ENCODE data around the gene KCTD20.

DNA sequence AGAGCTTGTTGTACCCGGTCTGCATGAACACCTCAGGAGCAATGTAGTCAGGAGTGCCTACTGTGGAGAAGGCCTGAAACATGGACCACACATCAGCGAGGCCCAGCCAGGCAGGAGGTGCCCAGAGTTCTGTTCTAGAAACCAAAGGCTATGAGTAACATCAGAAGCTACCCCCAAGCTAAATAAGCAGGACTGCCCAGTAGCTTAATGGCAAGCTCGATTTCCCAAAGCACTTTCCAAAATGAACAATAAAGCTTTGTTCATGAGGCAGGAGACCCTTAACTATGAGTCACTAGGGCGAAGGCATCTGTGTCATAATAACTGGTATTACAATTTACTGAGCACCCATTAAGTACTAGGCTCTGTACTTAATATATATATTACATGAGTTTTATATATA, 57.1 kb downstream of the KCTD20 start:
- TF ChIP-seq, protein P1, sequence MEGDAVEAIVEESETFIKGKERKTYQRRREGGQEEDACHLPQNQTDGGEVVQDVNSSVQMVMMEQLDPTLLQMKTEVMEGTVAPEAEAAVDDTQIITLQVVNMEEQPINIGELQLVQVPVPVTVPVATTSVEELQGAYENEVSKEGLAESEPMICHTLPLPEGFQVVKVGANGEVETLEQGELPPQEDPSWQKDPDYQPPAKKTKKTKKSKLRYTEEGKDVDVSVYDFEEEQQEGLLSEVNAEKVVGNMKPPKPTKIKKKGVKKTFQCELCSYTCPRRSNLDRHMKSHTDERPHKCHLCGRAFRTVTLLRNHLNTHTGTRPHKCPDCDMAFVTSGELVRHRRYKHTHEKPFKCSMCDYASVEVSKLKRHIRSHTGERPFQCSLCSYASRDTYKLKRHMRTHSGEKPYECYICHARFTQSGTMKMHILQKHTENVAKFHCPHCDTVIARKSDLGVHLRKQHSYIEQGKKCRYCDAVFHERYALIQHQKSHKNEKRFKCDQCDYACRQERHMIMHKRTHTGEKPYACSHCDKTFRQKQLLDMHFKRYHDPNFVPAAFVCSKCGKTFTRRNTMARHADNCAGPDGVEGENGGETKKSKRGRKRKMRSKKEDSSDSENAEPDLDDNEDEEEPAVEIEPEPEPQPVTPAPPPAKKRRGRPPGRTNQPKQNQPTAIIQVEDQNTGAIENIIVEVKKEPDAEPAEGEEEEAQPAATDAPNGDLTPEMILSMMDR (IDR thresholded peaks at IDR 0.05; ENCODE audit: insufficient read depth, low read length), result no peak
- TF ChIP-seq POLR2AphosphoS5 (IDR thresholded peaks at IDR 0.05; ENCODE audit: low read depth) (no peak), GABPA (IDR thresholded peaks at IDR 0.05; ENCODE audit: low read depth) (no peak)
- TF ChIP-seq, protein P2, sequence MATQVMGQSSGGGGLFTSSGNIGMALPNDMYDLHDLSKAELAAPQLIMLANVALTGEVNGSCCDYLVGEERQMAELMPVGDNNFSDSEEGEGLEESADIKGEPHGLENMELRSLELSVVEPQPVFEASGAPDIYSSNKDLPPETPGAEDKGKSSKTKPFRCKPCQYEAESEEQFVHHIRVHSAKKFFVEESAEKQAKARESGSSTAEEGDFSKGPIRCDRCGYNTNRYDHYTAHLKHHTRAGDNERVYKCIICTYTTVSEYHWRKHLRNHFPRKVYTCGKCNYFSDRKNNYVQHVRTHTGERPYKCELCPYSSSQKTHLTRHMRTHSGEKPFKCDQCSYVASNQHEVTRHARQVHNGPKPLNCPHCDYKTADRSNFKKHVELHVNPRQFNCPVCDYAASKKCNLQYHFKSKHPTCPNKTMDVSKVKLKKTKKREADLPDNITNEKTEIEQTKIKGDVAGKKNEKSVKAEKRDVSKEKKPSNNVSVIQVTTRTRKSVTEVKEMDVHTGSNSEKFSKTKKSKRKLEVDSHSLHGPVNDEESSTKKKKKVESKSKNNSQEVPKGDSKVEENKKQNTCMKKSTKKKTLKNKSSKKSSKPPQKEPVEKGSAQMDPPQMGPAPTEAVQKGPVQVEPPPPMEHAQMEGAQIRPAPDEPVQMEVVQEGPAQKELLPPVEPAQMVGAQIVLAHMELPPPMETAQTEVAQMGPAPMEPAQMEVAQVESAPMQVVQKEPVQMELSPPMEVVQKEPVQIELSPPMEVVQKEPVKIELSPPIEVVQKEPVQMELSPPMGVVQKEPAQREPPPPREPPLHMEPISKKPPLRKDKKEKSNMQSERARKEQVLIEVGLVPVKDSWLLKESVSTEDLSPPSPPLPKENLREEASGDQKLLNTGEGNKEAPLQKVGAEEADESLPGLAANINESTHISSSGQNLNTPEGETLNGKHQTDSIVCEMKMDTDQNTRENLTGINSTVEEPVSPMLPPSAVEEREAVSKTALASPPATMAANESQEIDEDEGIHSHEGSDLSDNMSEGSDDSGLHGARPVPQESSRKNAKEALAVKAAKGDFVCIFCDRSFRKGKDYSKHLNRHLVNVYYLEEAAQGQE (IDR thresholded peaks at IDR 0.05; ENCODE audit: insufficient replicate concordance, low read depth), result no peak
